ENCODE measurements around the gene COG4. TPM values are rescaled to one million over a fixed set of nuclear protein-coding genes. Genes with fewer than 3 reads are reported as not detected.

Gene COG4
- total RNA-seq, 1 experiment from 2014 or later = 54.2 TPM

GRCh38 chr16:70572926-70573270 lies 49.5 kb upstream of the COG4 start:
- ATAC-seq = no peak
- peaks cover 41% of the 10 kb centered on the region; the same call in 1 of the 2 replicates for H3K79me2 ChIP-seq (ENCODE audit: insufficient read depth, low read length)
- no TSS peak for BruUV-seq (replicated peaks)
- H3K36me3 ChIP-seq (ENCODE audit: control insufficient read depth in 1 of 2, insufficient read depth in 2 of 2, low read length in 2 of 2) = peaks cover 59 to 66% of the 10 kb centered on the region in 2 experiments
- H3K4me3 ChIP-seq (replicated peaks in 1 of 2; ENCODE audit: low read depth in 1 of 2, low read length in 2 of 2) = no peak overlapping the region
- peaks cover 17% of the 10 kb centered on the region; the same call in 1 of the 2 replicates for H4K20me1 ChIP-seq (ENCODE audit: insufficient read depth)
- ChIA-PET POLR2A (interaction anchor here (1.2 kb wide), 1 partner anchor 16 kb away, joined by 3 read pairs; no protein-coding TSS in a partner anchor), CTCF (no interaction called here), RAD21 (ENCODE audit: low non-redundant PET in 1 of 2, low total read pairs in 2 of 2, uncharacterized antibody in 2 of 2, unreplicated experiment in 2 of 2) (no interaction called here)
- intact Hi-C loops (cut with micrococcal nuclease) = no loop called here
- H3K27ac ChIP-seq (ENCODE audit: low read depth, low read length) = no peak overlapping the region
- H2AFZ ChIP-seq (ENCODE audit: low read depth, low read length, poor library complexity, severe bottlenecking) = no peak overlapping the region
- peaks cover 8 to 24% of the 10 kb centered on the region in 2 experiments; a peak in 3 of 4 replicates for H3K4me1 ChIP-seq (ENCODE audit: control insufficient read depth in 1 of 2, insufficient read depth in 2 of 2, low read length in 2 of 2)
- no peak overlapping the region for H3K9ac ChIP-seq (ENCODE audit: low read length)
- no peak for DNase-seq (ENCODE audit: low read depth, low spot score)
- no peaks in the 10 kb centered on the region for H3K9me2 ChIP-seq (ENCODE audit: insufficient read depth)
- H3K27me3 ChIP-seq (ENCODE audit: insufficient read depth, low read length) = no peaks in the 10 kb centered on the region
- no peak overlapping the region for H3K4me2 ChIP-seq (ENCODE audit: low read length)
- no peaks in the 10 kb centered on the region for H3K9me3 ChIP-seq (ENCODE audit: control insufficient read depth in 1 of 2, insufficient read depth in 1 of 2, low read depth in 1 of 2, low read length in 2 of 2)
- TF ChIP-seq REST (IDR thresholded peaks at IDR 0.05; ENCODE audit: low read depth) = no peak
- TF ChIP-seq SP1 (IDR thresholded peaks at IDR 0.05; ENCODE audit: low read depth) = no peak
- no peak for TF ChIP-seq SIN3A (IDR thresholded peaks at IDR 0.05; ENCODE audit: low read depth)
- no peak for TF ChIP-seq POLR2AphosphoS5 (IDR thresholded peaks at IDR 0.05; ENCODE audit: low read depth, low read length)
- TF ChIP-seq EZH2phosphoT487 (IDR thresholded peaks at IDR 0.05; ENCODE audit: borderline replicate concordance) = no peak
- TF ChIP-seq CTCF (IDR thresholded peaks at IDR 0.05 in 2 of 3, conservative IDR thresholded peaks at IDR 0.05 in 1 of 3; ENCODE audit: borderline replicate concordance in 1 of 3, insufficient read depth in 1 of 3, low read depth in 2 of 3, low read length in 2 of 3) = no peak
